GM10248 (cell line): ENCODE data around the gene RNF130.

Source experiments
- CTCF ChIA-PET: fragments of 300-600 bp; sonication (Branson Sonifier 250); formaldehyde crosslinking; extraction: SDS; loops from one replicate; lab custom pipeline; 2021; ENCODE audit warnings: antibody characterized with exemption; lab: Yijun Ruan, JAX
- POLR2A ChIA-PET: fragments of 350-650 bp; sonication (Branson Sonifier 250); formaldehyde crosslinking; extraction: SDS; loops from one replicate; lab custom pipeline; 2020; ENCODE audit warnings: antibody characterized with exemption; lab: Yijun Ruan, JAX
- DNase-seq: peaks from one replicate; pipeline ENCODE4 v3.0.0; 2012; ENCODE audit errors: extremely low spot score
- CTCF ChIP-seq: IDR thresholded peaks from 2 replicates; pipeline ENCODE4 v1.5.1; 2012; ENCODE audit warnings: mild to moderate bottlenecking, low read depth; ENCODE audit errors: extremely low read depth, missing control alignments, control extremely low read depth

The RNF130 gene

DNA sequence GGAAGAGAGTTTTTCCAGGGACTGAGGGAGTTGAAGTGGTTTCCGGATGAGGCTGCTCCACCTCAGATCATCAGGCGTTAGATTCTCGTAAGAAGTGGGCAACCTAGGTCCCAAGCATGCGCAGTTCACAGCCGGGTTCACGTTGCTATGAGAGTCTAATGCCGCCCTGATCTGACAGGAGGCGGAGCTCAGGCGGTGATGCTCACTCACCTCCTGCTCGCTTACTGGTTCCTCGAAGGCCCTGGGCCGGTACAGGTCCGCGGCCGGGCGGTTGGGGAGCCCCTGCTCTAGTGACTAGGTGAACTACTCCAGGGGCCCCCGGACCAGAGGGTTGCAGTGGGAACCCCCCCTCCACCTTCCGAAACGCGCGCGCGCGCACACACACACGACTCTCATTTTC lies 997 bp upstream of the RNF130 start:
- ChIA-PET POLR2A (no interaction called here), CTCF (no interaction called here)
- no peak for DNase-seq
- TF ChIP-seq CTCF, result no peak

GRCh38 chr5:180072256-180072548 lies 643 bp upstream of the RNF130 start:
- POLR2A ChIA-PET, result no interaction called here
- CTCF ChIA-PET, result no interaction called here
- no peak for TF ChIP-seq CTCF
- no peak for DNase-seq

GRCh38 chr5:180070756-180071530 lies 616 bp downstream of the RNF130 start:
- POLR2A ChIA-PET, result no interaction called here
- no peak for DNase-seq
- TF ChIP-seq CTCF, result no peak
- CTCF ChIA-PET, result no interaction called here

DNA sequence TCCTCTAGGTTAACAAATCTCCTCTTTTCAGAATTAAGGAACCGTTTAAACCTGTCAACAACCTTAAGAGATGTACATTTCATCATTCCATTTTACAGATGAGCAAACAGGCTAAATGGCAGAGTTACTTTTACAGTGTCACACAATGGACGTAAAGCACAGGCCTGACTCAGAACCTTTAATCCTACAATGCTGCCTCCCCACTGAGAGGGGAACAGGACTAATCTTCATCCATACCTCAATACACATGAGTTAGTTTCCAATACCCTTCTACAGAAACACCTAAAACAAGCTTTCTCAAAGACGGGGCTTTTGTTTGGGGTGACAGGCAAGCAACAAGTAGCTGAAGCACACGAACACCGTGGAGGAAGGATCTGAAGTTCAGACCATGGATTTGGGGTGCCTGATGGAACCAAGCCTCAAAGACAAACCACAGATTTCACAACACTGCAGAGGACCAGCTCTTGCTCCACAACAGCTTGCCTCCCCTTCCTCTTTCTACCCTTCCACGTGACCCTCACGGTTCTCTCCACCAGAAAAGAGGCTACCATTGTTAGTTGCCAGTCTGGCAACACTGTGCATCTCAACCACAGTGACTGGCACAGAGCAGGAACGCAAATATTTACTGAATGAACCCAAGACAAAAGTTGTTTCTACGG lies 1.8 kb downstream of the RNF130 start:
- DNase-seq, result no peak
- ChIA-PET POLR2A (no interaction called here), CTCF (no interaction called here)
- TF ChIP-seq CTCF, result no peak

GRCh38 chr5:180068519-180069090 lies 3.0 kb downstream of the RNF130 start:
- ChIA-PET CTCF (no interaction called here), POLR2A (no interaction called here)
- TF ChIP-seq CTCF, result no peak
- no peak for DNase-seq

- ChIA-PET CTCF (interaction anchor here (1.3 to 1.7 kb wide), 2 partner anchors 9 to 19 kb away, joined by 3 to 7 read pairs; no protein-coding TSS in a partner anchor), POLR2A (no interaction called here)
- no peak for DNase-seq
- TF ChIP-seq CTCF, result no peak
Observed at GRCh38 chr5:180067986-180068385, 3.6 kb downstream of the RNF130 start.
